ENCODE measurements around the gene YJU2.

YJU2 gene

GRCh38 chr19:4298810-4299550, 52.1 kb downstream of the YJU2 start:
- no peak for TF ChIP-seq CTCF (IDR thresholded peaks at IDR 0.05)
- no peak overlapping the region for H3K27ac ChIP-seq
- no peaks in the 10 kb centered on the region for H3K9me3 ChIP-seq
- H3K27me3 ChIP-seq = peaks cover 15% of the 10 kb centered on the region
- no peaks in the 10 kb centered on the region for H3K36me3 ChIP-seq
- no peak overlapping the region for H3K4me3 ChIP-seq (ENCODE audit: low read depth in 1 of 2, low read length in 1 of 2)
- H3K4me1 ChIP-seq (ENCODE audit: control insufficient read depth in 1 of 2, insufficient read depth in 1 of 2, low read depth in 1 of 2, low read length in 1 of 2) = no peaks in the 10 kb centered on the region

- H3K27ac ChIP-seq = no peak overlapping the region
- peaks cover 31% of the 10 kb centered on the region for H3K27me3 ChIP-seq
- TF ChIP-seq CTCF (IDR thresholded peaks at IDR 0.05) = no peak
- no peaks in the 10 kb centered on the region for H3K4me1 ChIP-seq (ENCODE audit: control insufficient read depth in 1 of 2, insufficient read depth in 1 of 2, low read depth in 1 of 2, low read length in 1 of 2)
- no peaks in the 10 kb centered on the region for H3K36me3 ChIP-seq
- no peak overlapping the region for H3K4me3 ChIP-seq (ENCODE audit: low read depth in 1 of 2, low read length in 1 of 2)
- no peaks in the 10 kb centered on the region for H3K9me3 ChIP-seq
Measured at GRCh38 chr19:4300589-4300988, 53.7 kb downstream of the YJU2 start.

GRCh38 chr19:4301590-4302242, 54.8 kb downstream of the YJU2 start:
- no peak overlapping the region for H3K27ac ChIP-seq
- no peaks in the 10 kb centered on the region for H3K36me3 ChIP-seq
- H3K4me1 ChIP-seq (ENCODE audit: control insufficient read depth in 1 of 2, insufficient read depth in 1 of 2, low read depth in 1 of 2, low read length in 1 of 2) = no peaks in the 10 kb centered on the region
- no peak overlapping the region for H3K4me3 ChIP-seq (ENCODE audit: low read depth in 1 of 2, low read length in 1 of 2)
- peaks cover 33% of the 10 kb centered on the region for H3K27me3 ChIP-seq
- no peak for TF ChIP-seq CTCF (IDR thresholded peaks at IDR 0.05)
- H3K9me3 ChIP-seq = no peaks in the 10 kb centered on the region

GRCh38 chr19:4302243-4302640, 55.4 kb downstream of the YJU2 start, which contains the start of gene TMIGD2:
Gene TMIGD2, minus strand, starts transcription at chr19:4302389. Its CDS starts 4 bp downstream, at chr19:4302385.
- Histone ChIP-seq H3K36me3 (no peaks in the 10 kb centered on the region), H3K9me3 (no peaks in the 10 kb centered on the region), H3K27me3 (peaks cover 33% of the 10 kb centered on the region), H3K4me3 (ENCODE audit: low read depth in 1 of 2, low read length in 1 of 2) (no peak within 1 kb of the TSS), H3K27ac (no peak within 1 kb of the TSS), H3K4me1 (ENCODE audit: control insufficient read depth in 1 of 2, insufficient read depth in 1 of 2, low read depth in 1 of 2, low read length in 1 of 2) (no peaks in the 10 kb centered on the region)
- no peak for TF ChIP-seq CTCF (IDR thresholded peaks at IDR 0.05)

- Histone ChIP-seq H3K27ac (no peak overlapping the region), H3K36me3 (no peaks in the 10 kb centered on the region), H3K4me3 (ENCODE audit: low read depth in 1 of 2, low read length in 1 of 2) (no peak overlapping the region), H3K9me3 (no peaks in the 10 kb centered on the region), H3K4me1 (ENCODE audit: control insufficient read depth in 1 of 2, insufficient read depth in 1 of 2, low read depth in 1 of 2, low read length in 1 of 2) (no peaks in the 10 kb centered on the region), H3K27me3 (peaks cover 33% of the 10 kb centered on the region)
- no peak for TF ChIP-seq CTCF (IDR thresholded peaks at IDR 0.05)
Measured at GRCh38 chr19:4303819-4304537, 57.1 kb downstream of the YJU2 start.
